Measurements from ENCODE around the gene POLR2J. TPM values are rescaled to one million over a fixed set of nuclear protein-coding genes. Genes with fewer than 3 reads are reported as not detected.

The POLR2J gene
- polyA plus RNA-seq, 1 donor from 2014 or later = 42.6 TPM

DNA sequence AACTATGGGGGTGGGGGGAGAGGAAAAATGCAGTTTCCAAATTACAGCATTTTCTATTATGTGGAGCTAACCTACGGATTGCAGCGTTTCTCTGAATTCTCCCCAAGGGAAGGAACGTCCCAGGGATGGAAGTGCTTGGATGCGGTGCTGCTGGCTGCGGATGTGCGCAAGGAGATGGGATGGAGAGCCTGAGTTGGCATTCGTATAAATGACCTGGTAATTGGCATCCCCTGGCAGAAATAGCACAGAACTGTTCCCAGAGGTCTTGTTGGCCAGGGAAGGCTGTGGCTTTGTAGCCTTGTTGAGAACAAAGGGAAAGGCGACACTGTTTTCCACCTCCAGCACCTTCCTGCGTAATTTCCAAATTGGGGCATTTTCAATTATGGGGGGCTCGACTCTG lies 42.6 kb downstream of the POLR2J start:
- Histone ChIP-seq H3K79me2 (replicated peaks; ENCODE audit: insufficient read depth, low read length) (peaks cover 13% of the 10 kb centered on the region), H3K9me3 (ENCODE audit: low read length) (no peaks in the 10 kb centered on the region), H3K27me3 (ENCODE audit: insufficient read depth, low read depth, low read length) (no peaks in the 10 kb centered on the region), H3K4me3 (ENCODE audit: low read length) (no peak overlapping the region), H2AFZ (ENCODE audit: low read depth, low read length) (no peak overlapping the region), H3K36me3 (ENCODE audit: insufficient read depth, low read length) (no peaks in the 10 kb centered on the region), H3K27ac (ENCODE audit: low read length) (no peak overlapping the region), H3F3A (ENCODE audit: insufficient read depth, low read length, poor library complexity, severe bottlenecking) (no peaks in the 10 kb centered on the region), H3K4me2 (ENCODE audit: low read length) (no peak overlapping the region), H4K20me1 (ENCODE audit: insufficient read depth) (no peaks in the 10 kb centered on the region), H3K9me2 (ENCODE audit: insufficient read depth, low read length) (no peaks in the 10 kb centered on the region), H3K9ac (ENCODE audit: low read length) (no peak overlapping the region)
- TF ChIP-seq MXI1 (conservative IDR thresholded peaks at IDR 0.05; ENCODE audit: poor library complexity, severe bottlenecking) (no peak), TAF1 (IDR thresholded peaks at IDR 0.05; ENCODE audit: low read depth) (no peak), RAD21 (conservative IDR thresholded peaks at IDR 0.05) (no peak), POLR2AphosphoS5 (IDR thresholded peaks at IDR 0.05) (no peak), EP300 (conservative IDR thresholded peaks at IDR 0.05; ENCODE audit: poor library complexity, severe bottlenecking) (no peak), SMC3 (conservative IDR thresholded peaks at IDR 0.05; ENCODE audit: poor library complexity) (no peak), EZH2 (IDR thresholded peaks at IDR 0.05; ENCODE audit: borderline replicate concordance, insufficient read depth, low read length, poor library complexity, severe bottlenecking) (no peak)
- TF ChIP-seq, protein P1, sequence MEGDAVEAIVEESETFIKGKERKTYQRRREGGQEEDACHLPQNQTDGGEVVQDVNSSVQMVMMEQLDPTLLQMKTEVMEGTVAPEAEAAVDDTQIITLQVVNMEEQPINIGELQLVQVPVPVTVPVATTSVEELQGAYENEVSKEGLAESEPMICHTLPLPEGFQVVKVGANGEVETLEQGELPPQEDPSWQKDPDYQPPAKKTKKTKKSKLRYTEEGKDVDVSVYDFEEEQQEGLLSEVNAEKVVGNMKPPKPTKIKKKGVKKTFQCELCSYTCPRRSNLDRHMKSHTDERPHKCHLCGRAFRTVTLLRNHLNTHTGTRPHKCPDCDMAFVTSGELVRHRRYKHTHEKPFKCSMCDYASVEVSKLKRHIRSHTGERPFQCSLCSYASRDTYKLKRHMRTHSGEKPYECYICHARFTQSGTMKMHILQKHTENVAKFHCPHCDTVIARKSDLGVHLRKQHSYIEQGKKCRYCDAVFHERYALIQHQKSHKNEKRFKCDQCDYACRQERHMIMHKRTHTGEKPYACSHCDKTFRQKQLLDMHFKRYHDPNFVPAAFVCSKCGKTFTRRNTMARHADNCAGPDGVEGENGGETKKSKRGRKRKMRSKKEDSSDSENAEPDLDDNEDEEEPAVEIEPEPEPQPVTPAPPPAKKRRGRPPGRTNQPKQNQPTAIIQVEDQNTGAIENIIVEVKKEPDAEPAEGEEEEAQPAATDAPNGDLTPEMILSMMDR (IDR thresholded peaks at IDR 0.05; ENCODE audit: poor library complexity, severe bottlenecking) = no peak
- TF ChIP-seq, protein P2, sequence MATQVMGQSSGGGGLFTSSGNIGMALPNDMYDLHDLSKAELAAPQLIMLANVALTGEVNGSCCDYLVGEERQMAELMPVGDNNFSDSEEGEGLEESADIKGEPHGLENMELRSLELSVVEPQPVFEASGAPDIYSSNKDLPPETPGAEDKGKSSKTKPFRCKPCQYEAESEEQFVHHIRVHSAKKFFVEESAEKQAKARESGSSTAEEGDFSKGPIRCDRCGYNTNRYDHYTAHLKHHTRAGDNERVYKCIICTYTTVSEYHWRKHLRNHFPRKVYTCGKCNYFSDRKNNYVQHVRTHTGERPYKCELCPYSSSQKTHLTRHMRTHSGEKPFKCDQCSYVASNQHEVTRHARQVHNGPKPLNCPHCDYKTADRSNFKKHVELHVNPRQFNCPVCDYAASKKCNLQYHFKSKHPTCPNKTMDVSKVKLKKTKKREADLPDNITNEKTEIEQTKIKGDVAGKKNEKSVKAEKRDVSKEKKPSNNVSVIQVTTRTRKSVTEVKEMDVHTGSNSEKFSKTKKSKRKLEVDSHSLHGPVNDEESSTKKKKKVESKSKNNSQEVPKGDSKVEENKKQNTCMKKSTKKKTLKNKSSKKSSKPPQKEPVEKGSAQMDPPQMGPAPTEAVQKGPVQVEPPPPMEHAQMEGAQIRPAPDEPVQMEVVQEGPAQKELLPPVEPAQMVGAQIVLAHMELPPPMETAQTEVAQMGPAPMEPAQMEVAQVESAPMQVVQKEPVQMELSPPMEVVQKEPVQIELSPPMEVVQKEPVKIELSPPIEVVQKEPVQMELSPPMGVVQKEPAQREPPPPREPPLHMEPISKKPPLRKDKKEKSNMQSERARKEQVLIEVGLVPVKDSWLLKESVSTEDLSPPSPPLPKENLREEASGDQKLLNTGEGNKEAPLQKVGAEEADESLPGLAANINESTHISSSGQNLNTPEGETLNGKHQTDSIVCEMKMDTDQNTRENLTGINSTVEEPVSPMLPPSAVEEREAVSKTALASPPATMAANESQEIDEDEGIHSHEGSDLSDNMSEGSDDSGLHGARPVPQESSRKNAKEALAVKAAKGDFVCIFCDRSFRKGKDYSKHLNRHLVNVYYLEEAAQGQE (IDR thresholded peaks at IDR 0.05; ENCODE audit: borderline replicate concordance) = no peak

DNA sequence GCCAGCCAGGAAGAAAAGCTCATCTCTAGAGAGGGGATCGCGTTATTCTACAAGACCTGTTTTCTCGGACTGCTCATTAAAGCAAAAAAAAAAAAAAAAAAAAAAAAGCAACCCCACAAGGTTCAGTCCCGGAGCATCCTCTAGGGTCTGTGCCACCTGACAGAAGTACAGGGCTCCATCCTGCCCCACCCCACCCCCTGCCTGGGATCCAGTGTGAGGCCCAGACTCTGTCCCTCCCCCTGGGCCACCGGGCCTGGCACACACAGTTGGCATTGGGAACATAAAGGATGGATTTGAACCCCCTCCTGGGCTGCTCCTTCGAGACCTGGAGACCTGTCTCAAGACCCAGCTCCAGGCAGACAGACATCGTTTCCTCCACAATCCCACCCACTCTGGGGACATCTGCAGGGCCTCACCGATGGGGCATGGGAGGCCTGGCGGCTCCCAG lies 44.7 kb downstream of the POLR2J start:
- TF ChIP-seq EP300 (conservative IDR thresholded peaks at IDR 0.05; ENCODE audit: poor library complexity, severe bottlenecking) = no peak
- no peak for TF ChIP-seq TAF1 (IDR thresholded peaks at IDR 0.05; ENCODE audit: low read depth)
- TF ChIP-seq, protein P1 (IDR thresholded peaks at IDR 0.05; ENCODE audit: poor library complexity, severe bottlenecking) = no peak
- TF ChIP-seq EZH2 (IDR thresholded peaks at IDR 0.05; ENCODE audit: borderline replicate concordance, insufficient read depth, low read length, poor library complexity, severe bottlenecking) = no peak
- no peak for TF ChIP-seq SMC3 (conservative IDR thresholded peaks at IDR 0.05; ENCODE audit: poor library complexity)
- TF ChIP-seq RAD21 (conservative IDR thresholded peaks at IDR 0.05) = no peak
- TF ChIP-seq, protein P2 (IDR thresholded peaks at IDR 0.05; ENCODE audit: borderline replicate concordance) = no peak
- Histone ChIP-seq H3K27ac (ENCODE audit: low read length) (peak overlapping the region; percentile 47), H3K36me3 (ENCODE audit: insufficient read depth, low read length) (no peaks in the 10 kb centered on the region), H3K9ac (ENCODE audit: low read length) (peak overlapping the region; percentile 89), H3K9me2 (ENCODE audit: insufficient read depth, low read length) (no peaks in the 10 kb centered on the region), H4K20me1 (ENCODE audit: insufficient read depth) (no peaks in the 10 kb centered on the region), H3K27me3 (ENCODE audit: insufficient read depth, low read depth, low read length) (no peaks in the 10 kb centered on the region), H2AFZ (ENCODE audit: low read depth, low read length) (peak overlapping the region; percentile 33), H3K4me3 (ENCODE audit: low read length) (peak overlapping the region; percentile 92), H3K79me2 (replicated peaks; ENCODE audit: insufficient read depth, low read length) (peaks cover 13% of the 10 kb centered on the region), H3F3A (ENCODE audit: insufficient read depth, low read length, poor library complexity, severe bottlenecking) (no peaks in the 10 kb centered on the region), H3K9me3 (ENCODE audit: low read length) (no peaks in the 10 kb centered on the region), H3K4me2 (ENCODE audit: low read length) (peak overlapping the region; percentile 73)
